Measurements from ENCODE around the gene FOXO3.

DNA sequence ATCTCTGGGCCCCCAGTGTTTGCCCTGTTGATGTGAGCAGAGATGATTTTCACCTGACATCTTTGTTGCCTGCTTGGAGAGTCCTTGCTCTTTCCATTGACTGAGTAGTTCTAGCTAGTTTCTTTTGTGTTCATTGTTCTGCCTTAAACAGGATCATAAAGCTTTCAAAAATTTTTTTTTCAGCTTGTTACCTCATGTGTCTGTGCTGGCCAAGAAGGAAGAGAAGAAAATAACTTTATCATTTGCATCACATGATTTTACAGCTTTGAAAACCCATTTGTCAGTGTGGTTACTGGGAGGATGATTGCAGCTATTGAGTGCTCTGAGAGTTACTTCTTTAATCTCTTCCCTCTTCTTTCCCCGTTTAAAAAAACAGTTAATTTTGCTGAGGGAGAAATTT lies 16.0 kb downstream of the FOXO3 start:
- no peak for TF ChIP-seq EZH2 (IDR thresholded peaks at IDR 0.05; ENCODE audit: low read length, missing control alignments)
- TF ChIP-seq, protein P1, sequence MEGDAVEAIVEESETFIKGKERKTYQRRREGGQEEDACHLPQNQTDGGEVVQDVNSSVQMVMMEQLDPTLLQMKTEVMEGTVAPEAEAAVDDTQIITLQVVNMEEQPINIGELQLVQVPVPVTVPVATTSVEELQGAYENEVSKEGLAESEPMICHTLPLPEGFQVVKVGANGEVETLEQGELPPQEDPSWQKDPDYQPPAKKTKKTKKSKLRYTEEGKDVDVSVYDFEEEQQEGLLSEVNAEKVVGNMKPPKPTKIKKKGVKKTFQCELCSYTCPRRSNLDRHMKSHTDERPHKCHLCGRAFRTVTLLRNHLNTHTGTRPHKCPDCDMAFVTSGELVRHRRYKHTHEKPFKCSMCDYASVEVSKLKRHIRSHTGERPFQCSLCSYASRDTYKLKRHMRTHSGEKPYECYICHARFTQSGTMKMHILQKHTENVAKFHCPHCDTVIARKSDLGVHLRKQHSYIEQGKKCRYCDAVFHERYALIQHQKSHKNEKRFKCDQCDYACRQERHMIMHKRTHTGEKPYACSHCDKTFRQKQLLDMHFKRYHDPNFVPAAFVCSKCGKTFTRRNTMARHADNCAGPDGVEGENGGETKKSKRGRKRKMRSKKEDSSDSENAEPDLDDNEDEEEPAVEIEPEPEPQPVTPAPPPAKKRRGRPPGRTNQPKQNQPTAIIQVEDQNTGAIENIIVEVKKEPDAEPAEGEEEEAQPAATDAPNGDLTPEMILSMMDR (conservative IDR thresholded peaks at IDR 0.05 in 1 of 2, IDR thresholded peaks at IDR 0.05 in 1 of 2; ENCODE audit: low read depth in 1 of 2, low read length in 2 of 2), result no peak
